NCI-H2081 (cell line): Measurements from ENCODE around the gene TRIM28.

Source experiments
- DNase-seq, 2 experiments: peaks; one replicate each; lab custom pipeline; 2025; lab: John Stamatoyannopoulos, UW

Gene TRIM28

DNA sequence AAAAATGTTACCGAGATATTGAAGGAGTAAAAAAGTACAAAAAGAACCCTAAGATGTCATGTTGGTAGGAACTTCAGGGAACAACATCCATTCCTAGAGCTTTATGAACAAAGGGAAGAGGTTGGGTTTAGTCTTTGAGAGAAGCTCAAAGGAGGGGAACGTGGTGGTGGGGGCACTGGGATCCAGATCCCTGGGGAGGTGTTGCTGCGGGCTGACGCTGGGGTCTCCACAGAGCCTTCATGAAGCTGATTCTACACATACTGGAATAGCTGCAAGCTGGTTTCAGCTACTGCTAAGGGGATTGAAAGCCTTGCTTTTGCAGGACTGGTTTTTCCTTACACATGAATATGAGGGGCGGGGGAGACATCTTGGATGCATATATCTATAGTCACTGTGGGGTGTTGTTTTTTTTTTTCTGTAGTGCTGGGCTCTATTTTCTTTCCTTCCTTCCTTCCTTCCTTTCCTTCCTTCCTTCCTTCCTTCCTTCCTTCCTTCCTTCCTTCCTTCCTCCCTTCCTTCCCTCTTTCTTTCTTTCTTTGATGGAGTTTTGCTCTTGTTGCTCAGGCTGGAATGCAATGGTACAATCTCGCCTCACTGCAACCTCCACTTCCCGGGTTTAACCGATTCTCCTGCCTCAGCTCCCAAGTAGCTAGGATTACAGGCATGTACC, 35.7 kb downstream of the TRIM28 start:
- no peak for DNase-seq

DNA sequence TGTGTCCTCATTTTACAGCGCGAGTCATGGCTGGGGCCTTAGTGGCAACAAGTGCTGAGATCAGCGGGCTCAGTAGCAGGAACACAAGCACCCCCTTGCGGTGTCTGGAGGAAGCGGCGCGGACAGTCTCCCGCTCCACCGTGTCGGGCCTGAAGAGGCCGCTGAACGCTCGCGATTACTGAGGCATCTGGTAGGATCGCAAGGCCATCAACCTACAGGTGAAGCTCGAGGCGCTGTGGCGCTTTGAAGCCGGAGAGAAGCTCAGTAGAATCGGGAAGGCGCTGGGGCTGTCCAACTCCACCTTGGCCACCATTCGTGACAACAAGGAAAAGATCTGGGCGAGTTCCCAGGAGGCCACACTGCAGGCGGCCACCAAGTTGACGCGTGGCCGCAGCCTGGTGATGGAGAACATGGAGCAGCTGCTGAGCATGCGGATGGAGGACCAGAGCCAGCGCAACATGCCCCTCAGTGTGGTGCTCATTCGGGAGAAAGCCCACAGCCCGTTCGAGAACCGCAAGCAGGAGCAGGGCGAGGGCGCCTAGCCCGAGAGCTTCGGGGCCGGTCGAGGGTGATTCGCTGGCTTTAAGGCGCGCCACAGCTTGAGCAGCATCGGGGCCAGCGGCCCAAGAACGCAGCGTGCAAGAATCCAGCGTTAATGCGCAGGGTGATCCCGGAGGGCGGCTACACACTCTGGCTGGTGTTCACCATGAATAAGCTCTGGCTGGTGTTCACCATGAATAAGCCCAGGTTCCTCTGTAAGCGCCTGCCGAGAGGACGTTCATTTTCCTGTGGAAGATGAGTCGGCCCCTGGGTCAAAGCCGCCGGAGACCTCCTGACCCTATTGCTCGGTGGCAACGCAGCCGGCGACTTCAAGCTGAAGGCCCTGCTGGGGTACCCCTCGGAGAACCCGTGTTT, 37.6 kb downstream of the TRIM28 start:
- DNase-seq: no peak

- DNase-seq: no peak
Observed at GRCh38 chr19:58582985-58583384, 39.1 kb downstream of the TRIM28 start.

GRCh38 chr19:58584498-58585441, 40.9 kb downstream of the TRIM28 start:
- no peak for DNase-seq

GRCh38 chr19:58585442-58586132, 41.7 kb downstream of the TRIM28 start:
- DNase-seq: no peak

DNA sequence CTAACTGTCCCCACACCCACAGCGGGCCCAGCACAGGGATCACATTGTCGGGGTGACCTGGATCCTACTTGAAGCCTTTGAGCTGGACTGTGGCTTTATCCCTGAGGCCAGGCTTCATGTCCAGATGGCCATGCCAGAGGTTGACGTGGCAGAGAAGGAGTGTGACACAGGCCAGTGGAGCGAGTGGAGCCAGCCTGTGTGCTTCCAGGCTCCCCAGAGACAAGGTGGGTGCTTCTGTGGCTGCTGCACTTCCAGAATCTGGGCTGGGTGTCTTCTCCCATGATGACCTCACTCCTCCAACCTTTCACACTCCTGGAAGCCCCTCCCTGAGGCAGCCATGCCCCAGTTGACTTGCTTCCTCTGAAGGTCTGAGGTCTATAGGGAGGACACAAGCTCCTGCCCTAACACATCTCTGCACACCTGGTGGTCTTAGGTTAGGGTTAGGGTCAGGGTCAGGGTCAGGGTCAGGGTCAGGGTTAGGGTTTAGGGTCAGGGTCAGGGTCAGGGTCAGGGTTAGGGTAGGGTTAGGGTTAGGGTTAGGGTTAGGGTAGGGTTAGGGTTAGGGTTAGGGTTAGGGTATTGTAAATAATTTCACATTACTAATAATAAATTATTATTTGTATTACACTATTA, 42.4 kb downstream of the TRIM28 start:
- DNase-seq: no peak
